Stimulated activated CD8-positive, alpha-beta memory T cell treated with anti-CD3 and anti-CD28 coated beads, Interleukin-12 subunit alpha, Interleukin-12 subunit beta, amount 100 ng/mL, for 4 hours (primary cell): ENCODE data around the gene PRR23C.

Experiments
- DNase-seq: peaks from one replicate; pipeline ENCODE4 v3.0.0-alpha.2; 2020; ENCODE audit warnings: low read depth

PRR23C gene

DNA sequence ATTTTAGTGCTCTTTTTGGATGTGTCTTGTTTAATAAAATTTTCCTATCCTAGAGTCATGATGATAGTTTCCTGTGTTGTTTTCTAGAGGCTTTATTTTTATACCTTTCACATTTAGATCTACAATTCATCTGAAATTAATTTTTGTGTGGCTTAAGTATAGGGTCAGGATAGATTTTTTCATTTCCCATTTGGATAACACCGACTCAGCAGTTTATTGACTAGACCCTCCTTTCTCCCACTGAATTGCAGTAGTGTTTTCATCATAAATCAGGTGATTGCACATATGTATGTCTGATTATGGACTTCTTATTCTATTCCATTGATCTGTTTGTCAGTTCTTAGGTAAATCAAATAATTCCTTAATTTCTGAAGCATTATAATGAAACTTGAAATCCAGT is 49.0 kb downstream of the PRR23C start:
- no peak for DNase-seq
